ENCODE data around the gene DYNC2H1. TPM values are rescaled to one million over a fixed set of nuclear protein-coding genes. Genes with fewer than 3 reads are reported as not detected.

Gene DYNC2H1
- total and polyA plus RNA-seq, 2 donors (not counting 1 experiment from before 2014, with no cell fraction given), result 20.1 to 65.9 TPM

GRCh38 chr11:103234974-103235373, 125.7 kb downstream of the DYNC2H1 start:
- peak overlapping the region; percentile 71 for H3K27ac ChIP-seq (ENCODE audit: insufficient read depth, low read length)
- H3K9ac ChIP-seq (ENCODE audit: insufficient read depth, low read length), result no peak overlapping the region
- no peak for TF ChIP-seq CTCF (conservative IDR thresholded peaks at IDR 0.05 in 1 of 2, IDR thresholded peaks at IDR 0.05 in 1 of 2; ENCODE audit: low read depth in 1 of 2, low read length in 2 of 2)

GRCh38 chr11:103241574-103241973, 132.3 kb downstream of the DYNC2H1 start:
- peaks cover 2% of the 10 kb centered on the region for H3K36me3 ChIP-seq (ENCODE audit: control insufficient read depth, insufficient read depth, low read length)

More at GRCh38 chr11:103234974-103235373, 125.7 kb downstream of the DYNC2H1 start:
- Histone ChIP-seq H3K79me2 (ENCODE audit: control insufficient read depth, insufficient read depth, low read length) (no peaks in the 10 kb centered on the region), H2AFZ (ENCODE audit: low read length) (no peak overlapping the region), H3K4me1 (ENCODE audit: control insufficient read depth, extremely low read depth, insufficient read depth, low read length) (peaks cover 2% of the 10 kb centered on the region), H3K4me3 (replicated peaks in 1 of 4; ENCODE audit: control extremely low read depth in 1 of 4, insufficient read depth in 1 of 4, low read depth in 3 of 4, low read length in 4 of 4) (no peak overlapping the region), H3K27me3 (ENCODE audit: control insufficient read depth, insufficient read depth, low read length) (no peaks in the 10 kb centered on the region), H3K4me2 (ENCODE audit: extremely low read depth, insufficient read depth, low read length) (peak overlapping the region; percentile 77), H3K9me3 (ENCODE audit: control insufficient read depth, insufficient read depth, low read depth, low read length) (no peaks in the 10 kb centered on the region), H4K20me1 (ENCODE audit: control insufficient read depth, extremely low read depth, insufficient read depth, low read length) (no peaks in the 10 kb centered on the region), H3K36me3 (ENCODE audit: control insufficient read depth, insufficient read depth, low read length) (no peaks in the 10 kb centered on the region)
- DNase-seq (ENCODE audit: low read depth in 2 of 2), result peak; percentile 78 to 80

GRCh38 chr11:103254123-103254522, 144.9 kb downstream of the DYNC2H1 start:
- Histone ChIP-seq H2AFZ (ENCODE audit: low read length) (no peak overlapping the region), H3K27ac (ENCODE audit: insufficient read depth, low read length) (no peak overlapping the region), H4K20me1 (ENCODE audit: control insufficient read depth, extremely low read depth, insufficient read depth, low read length) (no peaks in the 10 kb centered on the region), H3K9ac (ENCODE audit: insufficient read depth, low read length) (no peak overlapping the region), H3K4me1 (ENCODE audit: control insufficient read depth, extremely low read depth, insufficient read depth, low read length) (no peaks in the 10 kb centered on the region), H3K79me2 (ENCODE audit: control insufficient read depth, insufficient read depth, low read length) (no peaks in the 10 kb centered on the region), H3K9me3 (ENCODE audit: control insufficient read depth, insufficient read depth, low read depth, low read length) (no peaks in the 10 kb centered on the region), H3K4me2 (ENCODE audit: extremely low read depth, insufficient read depth, low read length) (no peak overlapping the region), H3K4me3 (replicated peaks in 1 of 4; ENCODE audit: control extremely low read depth in 1 of 4, insufficient read depth in 1 of 4, low read depth in 3 of 4, low read length in 4 of 4) (no peak overlapping the region), H3K36me3 (ENCODE audit: control insufficient read depth, insufficient read depth, low read length) (peaks cover 2% of the 10 kb centered on the region), H3K27me3 (ENCODE audit: control insufficient read depth, insufficient read depth, low read length) (no peaks in the 10 kb centered on the region)
- DNase-seq (ENCODE audit: low read depth in 2 of 2), result no peak
- TF ChIP-seq EZH2 (IDR thresholded peaks at IDR 0.05; ENCODE audit: low read length, missing control alignments) (no peak), CTCF (conservative IDR thresholded peaks at IDR 0.05 in 1 of 2, IDR thresholded peaks at IDR 0.05 in 1 of 2; ENCODE audit: low read depth in 1 of 2, low read length in 2 of 2) (no peak)

More at GRCh38 chr11:103241574-103241973, 132.3 kb downstream of the DYNC2H1 start:
- H3K4me1 ChIP-seq (ENCODE audit: control insufficient read depth, extremely low read depth, insufficient read depth, low read length), result no peaks in the 10 kb centered on the region
- no peak overlapping the region for H2AFZ ChIP-seq (ENCODE audit: low read length)
- no peaks in the 10 kb centered on the region for H3K79me2 ChIP-seq (ENCODE audit: control insufficient read depth, insufficient read depth, low read length)
- no peak overlapping the region for H3K27ac ChIP-seq (ENCODE audit: insufficient read depth, low read length)
- no peak overlapping the region for H3K9ac ChIP-seq (ENCODE audit: insufficient read depth, low read length)
- H4K20me1 ChIP-seq (ENCODE audit: control insufficient read depth, extremely low read depth, insufficient read depth, low read length), result no peaks in the 10 kb centered on the region
- TF ChIP-seq EZH2 (IDR thresholded peaks at IDR 0.05; ENCODE audit: low read length, missing control alignments), result no peak
- no peak for TF ChIP-seq CTCF (conservative IDR thresholded peaks at IDR 0.05 in 1 of 2, IDR thresholded peaks at IDR 0.05 in 1 of 2; ENCODE audit: low read depth in 1 of 2, low read length in 2 of 2)
- no peak overlapping the region for H3K4me3 ChIP-seq (replicated peaks in 1 of 4; ENCODE audit: control extremely low read depth in 1 of 4, insufficient read depth in 1 of 4, low read depth in 3 of 4, low read length in 4 of 4)
- H3K9me3 ChIP-seq (ENCODE audit: control insufficient read depth, insufficient read depth, low read depth, low read length), result no peaks in the 10 kb centered on the region
- no peak overlapping the region for H3K4me2 ChIP-seq (ENCODE audit: extremely low read depth, insufficient read depth, low read length)
- H3K27me3 ChIP-seq (ENCODE audit: control insufficient read depth, insufficient read depth, low read length), result no peaks in the 10 kb centered on the region
- no peak for DNase-seq (ENCODE audit: low read depth in 2 of 2)

Measured in fibroblast of lung (primary cell).